Measurements from ENCODE around the gene GSK3B. TPM values are rescaled to one million over a fixed set of nuclear protein-coding genes. Genes with fewer than 3 reads are reported as not detected.

The GSK3B gene
- total and polyA plus RNA-seq, 8 donors: 4.4 to 20.7 (median 11.2) TPM

DNA sequence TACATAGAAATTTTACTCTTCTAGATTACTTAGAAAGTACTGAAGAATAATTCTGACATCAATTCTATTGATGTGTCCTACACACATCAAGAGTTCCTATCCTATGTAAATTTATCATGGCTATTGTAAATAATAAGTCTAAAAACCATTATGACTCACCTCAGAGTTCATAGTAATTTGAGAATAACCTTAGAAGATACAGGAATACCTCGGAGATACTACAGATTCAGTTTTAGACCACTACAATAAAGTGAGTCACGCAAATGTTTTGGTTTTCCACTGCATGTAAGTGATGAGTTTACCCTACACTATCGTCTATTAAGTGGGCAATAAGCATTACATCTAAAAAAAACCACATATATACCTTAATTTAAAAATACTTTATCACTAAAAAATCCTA, 237.6 kb downstream of the GSK3B start:
- Histone ChIP-seq H3K27me3 (no peaks in the 10 kb centered on the region), H3K9me3 (no peaks in the 10 kb centered on the region), H3K27ac (no peak overlapping the region), H3K36me3 (no peaks in the 10 kb centered on the region), H3K4me3 (no peak overlapping the region), H3K4me1 (no peaks in the 10 kb centered on the region)
- DNase-seq (no peak), ATAC-seq (no peak), FAIRE-seq (no peak)
- intact Hi-C loops (cut with DNase I): no loop called here
- WGBS, 2 donors: 97 to 98% methylated on average over 3 of the region's 3 CpGs
- TF ChIP-seq, protein P1, sequence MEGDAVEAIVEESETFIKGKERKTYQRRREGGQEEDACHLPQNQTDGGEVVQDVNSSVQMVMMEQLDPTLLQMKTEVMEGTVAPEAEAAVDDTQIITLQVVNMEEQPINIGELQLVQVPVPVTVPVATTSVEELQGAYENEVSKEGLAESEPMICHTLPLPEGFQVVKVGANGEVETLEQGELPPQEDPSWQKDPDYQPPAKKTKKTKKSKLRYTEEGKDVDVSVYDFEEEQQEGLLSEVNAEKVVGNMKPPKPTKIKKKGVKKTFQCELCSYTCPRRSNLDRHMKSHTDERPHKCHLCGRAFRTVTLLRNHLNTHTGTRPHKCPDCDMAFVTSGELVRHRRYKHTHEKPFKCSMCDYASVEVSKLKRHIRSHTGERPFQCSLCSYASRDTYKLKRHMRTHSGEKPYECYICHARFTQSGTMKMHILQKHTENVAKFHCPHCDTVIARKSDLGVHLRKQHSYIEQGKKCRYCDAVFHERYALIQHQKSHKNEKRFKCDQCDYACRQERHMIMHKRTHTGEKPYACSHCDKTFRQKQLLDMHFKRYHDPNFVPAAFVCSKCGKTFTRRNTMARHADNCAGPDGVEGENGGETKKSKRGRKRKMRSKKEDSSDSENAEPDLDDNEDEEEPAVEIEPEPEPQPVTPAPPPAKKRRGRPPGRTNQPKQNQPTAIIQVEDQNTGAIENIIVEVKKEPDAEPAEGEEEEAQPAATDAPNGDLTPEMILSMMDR (IDR thresholded peaks at IDR 0.05): no peak

GRCh38 chr3:119849126-119849525, 245.1 kb downstream of the GSK3B start:
- no peak for DNase-seq
- Histone ChIP-seq H3K36me3 (no peaks in the 10 kb centered on the region), H3K9me3 (no peaks in the 10 kb centered on the region), H3K27me3 (no peaks in the 10 kb centered on the region), H3K4me1 (no peaks in the 10 kb centered on the region), H3K27ac (no peak overlapping the region), H3K4me3 (no peak overlapping the region)
- intact Hi-C loops (cut with DNase I): no loop called here
- TF ChIP-seq, protein P1 (IDR thresholded peaks at IDR 0.05): no peak
- no peak for FAIRE-seq
- ATAC-seq: no peak
- 94 to 98% methylated on average over 2 of the region's 2 CpGs for whole genome bisulfite sequencing, 2 donors

GRCh38 chr3:119841808-119842471, 252.3 kb downstream of the GSK3B start:
- TF ChIP-seq, protein P1 (IDR thresholded peaks at IDR 0.05): no peak
- peaks cover 0 to 5% (median 0%) of the 10 kb centered on the region in 3 donors for H3K4me1 ChIP-seq
- no peak overlapping the region for H3K27ac ChIP-seq
- intact Hi-C loops (cut with DNase I): no loop called here
- H3K27me3 ChIP-seq: no peaks in the 10 kb centered on the region
- H3K9me3 ChIP-seq: no peaks in the 10 kb centered on the region
- 59 to 69% methylated on average over 2 of the region's 2 CpGs for WGBS, 2 donors
- no peaks in the 10 kb centered on the region for H3K36me3 ChIP-seq
- H3K4me3 ChIP-seq: no peak overlapping the region
- DNase-seq (no peak), FAIRE-seq (no peak), ATAC-seq (no peak)

- Histone ChIP-seq H3K27me3 (no peaks in the 10 kb centered on the region), H3K36me3 (no peaks in the 10 kb centered on the region), H3K27ac (no peak overlapping the region), H3K9me3 (no peaks in the 10 kb centered on the region), H3K4me3 (no peak overlapping the region), H3K4me1 (no peaks in the 10 kb centered on the region)
- no peak for FAIRE-seq
- TF ChIP-seq, protein P1 (IDR thresholded peaks at IDR 0.05): no peak
- intact Hi-C loops (cut with DNase I): no loop called here
- no peak for ATAC-seq
- DNase-seq: no peak
Measured at GRCh38 chr3:119835556-119835955, 258.7 kb downstream of the GSK3B start.

- Histone ChIP-seq H3K9me3 (no peaks in the 10 kb centered on the region), H3K36me3 (no peaks in the 10 kb centered on the region), H3K27me3 (no peaks in the 10 kb centered on the region), H3K4me3 (no peak overlapping the region), H3K27ac (no peak overlapping the region), H3K4me1 (no peaks in the 10 kb centered on the region)
- TF ChIP-seq, protein P1 (IDR thresholded peaks at IDR 0.05): no peak
- no peak for DNase-seq
- 85 to 94% methylated on average over 2 of the region's 2 CpGs for WGBS, 2 donors
- intact Hi-C loops (cut with DNase I): no loop called here
- no peak for FAIRE-seq
- no peak for ATAC-seq
Measured at GRCh38 chr3:119834754-119835370, 259.4 kb downstream of the GSK3B start.

All from pancreas (tissue), 10 donors.